ENCODE data around the gene MAPK7.

DNA sequence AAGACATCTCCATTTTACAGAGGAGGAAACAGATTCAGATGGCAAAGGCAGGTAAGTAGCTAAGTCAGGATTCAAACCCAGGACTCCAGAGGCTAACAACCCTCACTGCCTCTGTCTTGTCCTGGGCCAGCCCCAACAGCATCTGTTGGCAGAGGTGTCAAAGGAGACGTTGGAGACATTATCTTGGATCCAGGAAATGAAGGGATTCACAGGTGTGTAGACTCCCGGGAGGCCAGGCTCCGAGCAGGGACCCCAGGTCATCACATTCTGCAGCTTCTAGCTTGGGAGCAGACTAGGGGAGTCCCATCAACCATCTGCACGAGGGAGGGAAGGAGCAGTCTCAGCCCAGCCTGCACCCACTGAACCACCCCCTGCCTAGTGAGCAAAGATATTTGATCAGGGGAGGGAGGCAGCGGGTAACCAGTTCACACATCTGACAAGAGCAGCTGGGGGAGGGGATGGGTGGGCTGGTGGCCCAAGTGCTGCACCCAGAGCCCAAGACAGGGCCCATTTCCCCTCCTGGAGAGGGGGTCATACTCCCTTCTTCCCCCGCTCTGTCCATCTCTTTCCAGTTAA, 14.8 kb upstream of the MAPK7 start:
- no peak for TF ChIP-seq NR2C1 (IDR thresholded peaks at IDR 0.05)
- TF ChIP-seq NR2C1 (tag; IDR thresholded peaks at IDR 0.05), result no peak
- TF ChIP-seq, protein P1, sequence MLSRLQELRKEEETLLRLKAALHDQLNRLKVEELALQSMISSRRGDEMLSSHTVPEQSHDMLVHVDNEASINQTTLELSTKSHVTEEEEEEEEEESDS (CRISPR knock-in tag; IDR thresholded peaks at IDR 0.05), result no peak
- TF ChIP-seq ZNF24 (IDR thresholded peaks at IDR 0.05), result no peak
- TF ChIP-seq, protein P2, sequence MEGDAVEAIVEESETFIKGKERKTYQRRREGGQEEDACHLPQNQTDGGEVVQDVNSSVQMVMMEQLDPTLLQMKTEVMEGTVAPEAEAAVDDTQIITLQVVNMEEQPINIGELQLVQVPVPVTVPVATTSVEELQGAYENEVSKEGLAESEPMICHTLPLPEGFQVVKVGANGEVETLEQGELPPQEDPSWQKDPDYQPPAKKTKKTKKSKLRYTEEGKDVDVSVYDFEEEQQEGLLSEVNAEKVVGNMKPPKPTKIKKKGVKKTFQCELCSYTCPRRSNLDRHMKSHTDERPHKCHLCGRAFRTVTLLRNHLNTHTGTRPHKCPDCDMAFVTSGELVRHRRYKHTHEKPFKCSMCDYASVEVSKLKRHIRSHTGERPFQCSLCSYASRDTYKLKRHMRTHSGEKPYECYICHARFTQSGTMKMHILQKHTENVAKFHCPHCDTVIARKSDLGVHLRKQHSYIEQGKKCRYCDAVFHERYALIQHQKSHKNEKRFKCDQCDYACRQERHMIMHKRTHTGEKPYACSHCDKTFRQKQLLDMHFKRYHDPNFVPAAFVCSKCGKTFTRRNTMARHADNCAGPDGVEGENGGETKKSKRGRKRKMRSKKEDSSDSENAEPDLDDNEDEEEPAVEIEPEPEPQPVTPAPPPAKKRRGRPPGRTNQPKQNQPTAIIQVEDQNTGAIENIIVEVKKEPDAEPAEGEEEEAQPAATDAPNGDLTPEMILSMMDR (IDR thresholded peaks at IDR 0.05 in 2 of 3, conservative IDR thresholded peaks at IDR 0.05 in 1 of 3; ENCODE audit: insufficient read depth in 2 of 3, low read depth in 1 of 3, low read length in 3 of 3), result no peak
- TF ChIP-seq, protein P3, sequence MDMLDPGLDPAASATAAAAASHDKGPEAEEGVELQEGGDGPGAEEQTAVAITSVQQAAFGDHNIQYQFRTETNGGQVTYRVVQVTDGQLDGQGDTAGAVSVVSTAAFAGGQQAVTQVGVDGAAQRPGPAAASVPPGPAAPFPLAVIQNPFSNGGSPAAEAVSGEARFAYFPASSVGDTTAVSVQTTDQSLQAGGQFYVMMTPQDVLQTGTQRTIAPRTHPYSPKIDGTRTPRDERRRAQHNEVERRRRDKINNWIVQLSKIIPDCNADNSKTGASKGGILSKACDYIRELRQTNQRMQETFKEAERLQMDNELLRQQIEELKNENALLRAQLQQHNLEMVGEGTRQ (CRISPR knock-in tag; IDR thresholded peaks at IDR 0.05), result no peak
- TF ChIP-seq, protein P4, sequence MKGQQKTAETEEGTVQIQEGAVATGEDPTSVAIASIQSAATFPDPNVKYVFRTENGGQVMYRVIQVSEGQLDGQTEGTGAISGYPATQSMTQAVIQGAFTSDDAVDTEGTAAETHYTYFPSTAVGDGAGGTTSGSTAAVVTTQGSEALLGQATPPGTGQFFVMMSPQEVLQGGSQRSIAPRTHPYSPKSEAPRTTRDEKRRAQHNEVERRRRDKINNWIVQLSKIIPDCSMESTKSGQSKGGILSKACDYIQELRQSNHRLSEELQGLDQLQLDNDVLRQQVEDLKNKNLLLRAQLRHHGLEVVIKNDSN (CRISPR knock-in tag; IDR thresholded peaks at IDR 0.05), result no peak
- TF ChIP-seq EZH2 (IDR thresholded peaks at IDR 0.05; ENCODE audit: borderline replicate concordance, low read depth, low read length), result no peak
- no peak for TF ChIP-seq NCOA6 (IDR thresholded peaks at IDR 0.05)
- TF ChIP-seq, protein P5, sequence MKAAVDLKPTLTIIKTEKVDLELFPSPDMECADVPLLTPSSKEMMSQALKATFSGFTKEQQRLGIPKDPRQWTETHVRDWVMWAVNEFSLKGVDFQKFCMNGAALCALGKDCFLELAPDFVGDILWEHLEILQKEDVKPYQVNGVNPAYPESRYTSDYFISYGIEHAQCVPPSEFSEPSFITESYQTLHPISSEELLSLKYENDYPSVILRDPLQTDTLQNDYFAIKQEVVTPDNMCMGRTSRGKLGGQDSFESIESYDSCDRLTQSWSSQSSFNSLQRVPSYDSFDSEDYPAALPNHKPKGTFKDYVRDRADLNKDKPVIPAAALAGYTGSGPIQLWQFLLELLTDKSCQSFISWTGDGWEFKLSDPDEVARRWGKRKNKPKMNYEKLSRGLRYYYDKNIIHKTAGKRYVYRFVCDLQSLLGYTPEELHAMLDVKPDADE (conservative IDR thresholded peaks at IDR 0.05; ENCODE audit: control insufficient read depth, low read depth, low read length), result no peak
- no peak for TF ChIP-seq NFYB (IDR thresholded peaks at IDR 0.05; ENCODE audit: extremely low read depth, insufficient read length)
- no peak for TF ChIP-seq PURB (CRISPR knock-in tag; IDR thresholded peaks at IDR 0.05; ENCODE audit: low read depth)
- no peak for TF ChIP-seq MED1 (CRISPR knock-in tag; IDR thresholded peaks at IDR 0.05; ENCODE audit: borderline replicate concordance)

Measured in K562 (cell line).